Measurements from ENCODE around the gene MRTFA.

MRTFA gene

GRCh38 chr22:40636380-40637182 lies at the start of gene MRTFA:
Gene MRTFA (minus strand): TSS chr22:40636719.
- ChIA-PET POLR2A (interaction anchor here (0.6 to 2.9 kb wide), 25 partner anchors 9 to 808 kb away, joined by 3 to 28 read pairs (median 4); no protein-coding TSS in a partner anchor), CTCF (interaction anchor here (0.7 to 1.4 kb wide), 5 partner anchors 10 to 200 kb away, joined by 3 to 5 read pairs (median 3); no protein-coding TSS in a partner anchor)
- TF ChIP-seq NFRKB (IDR thresholded peaks at IDR 0.05): no peak
- peak; percentile 62; the same call in 1 of the 2 replicates for TF ChIP-seq CTBP1 (IDR thresholded peaks at IDR 0.05; ENCODE audit: borderline replicate concordance)
- TF ChIP-seq FOXA1 (IDR thresholded peaks at IDR 0.05): no peak
- TF ChIP-seq TARDBP (IDR thresholded peaks at IDR 0.05): no peak
- TF ChIP-seq ELF4 (IDR thresholded peaks at IDR 0.05): peak; percentile 54; the same call in 1 of the 2 replicates
- TF ChIP-seq PKNOX1 (IDR thresholded peaks at IDR 0.05): peak; percentile 100
- no peak for TF ChIP-seq SUZ12 (IDR thresholded peaks at IDR 0.05)
- TF ChIP-seq ARNT (IDR thresholded peaks at IDR 0.05): no peak
- no peak for TF ChIP-seq SP1 (IDR thresholded peaks at IDR 0.05)
- no peak for TF ChIP-seq L3MBTL2 (conservative IDR thresholded peaks at IDR 0.05)

GRCh38 chr22:40685406-40685805 lies 48.9 kb upstream of the MRTFA start:
- CTCF ChIA-PET: interaction anchor here (0.6 to 3.3 kb wide), 3 partner anchors 74 to 214 kb away, joined by 3 to 30 read pairs (median 3); no protein-coding TSS in a partner anchor
- no peak for TF ChIP-seq ZNF384 (IDR thresholded peaks at IDR 0.05)
- POLR2A ChIA-PET: no interaction called here
- no peak for DNase-seq (ENCODE audit: extremely low spot score)

More at GRCh38 chr22:40636380-40637182, at the start of gene MRTFA:
- DNase-seq (ENCODE audit: extremely low spot score): peak; percentile 99

- POLR2A ChIA-PET: interaction anchor here (1.9 kb wide), 1 partner anchor 34 kb away, joined by 7 read pairs; no protein-coding TSS in a partner anchor
Measured at GRCh38 chr22:40684728-40685127, 48.2 kb upstream of the MRTFA start.

GRCh38 chr22:40681451-40681850 lies 44.9 kb upstream of the MRTFA start:
- POLR2A ChIA-PET: interaction anchor here (1.4 kb wide), 1 partner anchor 29 kb away, joined by 6 read pairs; no protein-coding TSS in a partner anchor
- DNase-seq (ENCODE audit: extremely low spot score): no peak
- CTCF ChIA-PET: interaction anchor here (1.6 to 2.5 kb wide), 2 partner anchors 34 to 79 kb away, joined by 4 to 11 read pairs; no protein-coding TSS in a partner anchor
- TF ChIP-seq PKNOX1 (IDR thresholded peaks at IDR 0.05) (no peak), LEF1 (IDR thresholded peaks at IDR 0.05; ENCODE audit: borderline replicate concordance) (no peak), ARNT (IDR thresholded peaks at IDR 0.05) (no peak), FOXA1 (IDR thresholded peaks at IDR 0.05) (no peak), HDGF (IDR thresholded peaks at IDR 0.05; ENCODE audit: borderline replicate concordance) (no peak), FOXM1 (IDR thresholded peaks at IDR 0.05; ENCODE audit: borderline replicate concordance) (no peak), TARDBP (IDR thresholded peaks at IDR 0.05) (no peak), BHLHE40 (IDR thresholded peaks at IDR 0.05; ENCODE audit: borderline replicate concordance) (no peak)

More at GRCh38 chr22:40684728-40685127, 48.2 kb upstream of the MRTFA start:
- CTCF ChIA-PET: interaction anchor here (0.8 to 3.3 kb wide), 3 partner anchors 51 to 215 kb away, joined by 3 to 30 read pairs (median 3); no protein-coding TSS in a partner anchor
- TF ChIP-seq BHLHE40 (IDR thresholded peaks at IDR 0.05; ENCODE audit: borderline replicate concordance) (no peak), FOXA1 (IDR thresholded peaks at IDR 0.05) (no peak), L3MBTL2 (conservative IDR thresholded peaks at IDR 0.05) (no peak), SP1 (IDR thresholded peaks at IDR 0.05) (no peak), LEF1 (IDR thresholded peaks at IDR 0.05; ENCODE audit: borderline replicate concordance) (no peak), ARNT (IDR thresholded peaks at IDR 0.05) (no peak), HDGF (IDR thresholded peaks at IDR 0.05; ENCODE audit: borderline replicate concordance) (no peak), FOXK2 (IDR thresholded peaks at IDR 0.05) (no peak), CTBP1 (IDR thresholded peaks at IDR 0.05; ENCODE audit: borderline replicate concordance) (no peak), SUZ12 (IDR thresholded peaks at IDR 0.05) (no peak)
- no peak for DNase-seq (ENCODE audit: extremely low spot score)

- no peak for TF ChIP-seq FOXK2 (IDR thresholded peaks at IDR 0.05)
- no peak for TF ChIP-seq BHLHE40 (IDR thresholded peaks at IDR 0.05; ENCODE audit: borderline replicate concordance)
- TF ChIP-seq ARNT (IDR thresholded peaks at IDR 0.05): no peak
- TF ChIP-seq TARDBP (IDR thresholded peaks at IDR 0.05): no peak
- TF ChIP-seq ZNF384 (IDR thresholded peaks at IDR 0.05): no peak
- TF ChIP-seq CTBP1 (IDR thresholded peaks at IDR 0.05; ENCODE audit: borderline replicate concordance): no peak
- no peak for TF ChIP-seq SUZ12 (IDR thresholded peaks at IDR 0.05)
- ChIA-PET CTCF (interaction anchor here (1.6 to 1.8 kb wide), 2 partner anchors 79 to 244 kb away, joined by 4 to 6 read pairs; no protein-coding TSS in a partner anchor), POLR2A (interaction anchor here (1.2 kb wide), 1 partner anchor 137 kb away, joined by 3 read pairs; no protein-coding TSS in a partner anchor)
- DNase-seq (ENCODE audit: extremely low spot score): no peak
Measured at GRCh38 chr22:40680819-40681183, 44.3 kb upstream of the MRTFA start.

- POLR2A ChIA-PET: interaction anchor here (1.2 to 1.6 kb wide), 2 partner anchors 28 to 138 kb away, joined by 3 to 4 read pairs; no protein-coding TSS in a partner anchor
Measured at GRCh38 chr22:40679964-40680818, 43.7 kb upstream of the MRTFA start.

More at GRCh38 chr22:40679964-40680818, 43.7 kb upstream of the MRTFA start:
- no peak for DNase-seq (ENCODE audit: extremely low spot score)
- TF ChIP-seq ZNF384 (IDR thresholded peaks at IDR 0.05): no peak
- no peak for TF ChIP-seq PKNOX1 (IDR thresholded peaks at IDR 0.05)
- TF ChIP-seq SUZ12 (IDR thresholded peaks at IDR 0.05): no peak
- no peak for TF ChIP-seq ARNT (IDR thresholded peaks at IDR 0.05)
- TF ChIP-seq BHLHE40 (IDR thresholded peaks at IDR 0.05; ENCODE audit: borderline replicate concordance): no peak
- no peak for TF ChIP-seq FOXA1 (IDR thresholded peaks at IDR 0.05)
- no peak for TF ChIP-seq NFRKB (IDR thresholded peaks at IDR 0.05)
- no peak for TF ChIP-seq CTBP1 (IDR thresholded peaks at IDR 0.05; ENCODE audit: borderline replicate concordance)
- TF ChIP-seq FOXK2 (IDR thresholded peaks at IDR 0.05): no peak
- no peak for TF ChIP-seq HDGF (IDR thresholded peaks at IDR 0.05; ENCODE audit: borderline replicate concordance)
- TF ChIP-seq LEF1 (IDR thresholded peaks at IDR 0.05; ENCODE audit: borderline replicate concordance): no peak
- TF ChIP-seq ELF4 (IDR thresholded peaks at IDR 0.05): no peak
- no peak for TF ChIP-seq FOXM1 (IDR thresholded peaks at IDR 0.05; ENCODE audit: borderline replicate concordance)
- TF ChIP-seq TARDBP (IDR thresholded peaks at IDR 0.05): no peak
- CTCF ChIA-PET: interaction anchor here (1.6 to 1.8 kb wide), 2 partner anchors 80 to 243 kb away, joined by 4 to 6 read pairs; no protein-coding TSS in a partner anchor
